Endothelial cell of umbilical vein (primary cell): ENCODE data around the gene SH3GL3. TPM values are rescaled to one million over a fixed set of nuclear protein-coding genes. Genes with fewer than 3 reads are reported as not detected.

ENCODE experiments used
- BruUV-seq: library from RNA; stranded (reverse); fragments of 400-500 nt; replicated peaks from 2 replicates; lab custom pipeline; 2021; lab: Mats Ljungman, UMichigan
- CTCF ChIA-PET: fragments of 300-600, 350-600 bp; sonication (Branson Sonifier 250); formaldehyde crosslinking; loops from one replicate; lab custom pipeline; 2021; ENCODE audit warnings: antibody characterized with exemption, inconsistent platforms; lab: Charles Lee
- POLR2A ChIA-PET: fragments of 300-600, 350-600 bp; sonication (Branson Sonifier 250); formaldehyde crosslinking; loops from one replicate; lab custom pipeline; 2021; ENCODE audit warnings: antibody characterized with exemption, inconsistent platforms; lab: Charles Lee
- DNase-seq: peaks from one replicate; pipeline ENCODE4 v3.0.0-alpha.2; 2011; ENCODE audit warnings: low read depth, low spot score
- FAIRE-seq: peaks from 2 replicates; lab custom pipeline; 2011; peaks lifted over from hg19 to GRCh38; lab: Jason Lieb, UNC
- H2AFZ ChIP-seq: 2 replicates; pipeline ENCODE4 v1.6.0; 2012; ENCODE audit warnings: low read depth, low read length, control low read depth, inconsistent platforms
- H3K27ac ChIP-seq: 2 replicates; pipeline ENCODE4 v1.5.1; 2011; ENCODE audit warnings: low read depth, mild to moderate bottlenecking, control low read depth, low read length, moderate library complexity; ENCODE audit not compliant: insufficient read depth
- H3K27me3 ChIP-seq, 2 experiments: 2 replicates each; pipeline versions ENCODE4 v1.6.0 to v1.6.1; 2011; ENCODE audit warnings: low read length in 2 of 2, mixed read lengths in 1 of 2; ENCODE audit not compliant: control insufficient read depth in 2 of 2, insufficient read depth in 2 of 2
- H3K36me3 ChIP-seq, 2 experiments: 2 replicates in 1 of 2; 3 replicates in 1 of 2; pipeline ENCODE4 v1.5.1; 2011; ENCODE audit warnings: low read length in 2 of 2, mild to moderate bottlenecking in 1 of 2, moderate library complexity in 1 of 2; ENCODE audit not compliant: control insufficient read depth in 2 of 2, insufficient read depth in 2 of 2; ENCODE audit errors: extremely low read depth in 1 of 2
- H3K4me1 ChIP-seq: 3 replicates; pipeline ENCODE4 v1.5.1; 2011; ENCODE audit warnings: mild to moderate bottlenecking, low read length; ENCODE audit not compliant: control insufficient read depth, insufficient read depth; ENCODE audit errors: extremely low read depth
- H3K4me2 ChIP-seq: 2 replicates; pipeline ENCODE4 v1.6.1; 2011; ENCODE audit warnings: low read length, control low read depth, mixed read lengths; ENCODE audit not compliant: insufficient read depth
- H3K4me3 ChIP-seq, 3 experiments: fragments of 200-600 bp in 1 of 3; sonication (generic), shearing (Covaris generic) in 1 of 3; replicated peaks in 1 of 3; 2 replicates each; pipeline ENCODE4 v1.5.1; 2011 to 2016; ENCODE audit warnings: control low read depth in 3 of 3, low read length in 3 of 3, mild to moderate bottlenecking in 2 of 3, inconsistent platforms in 1 of 3, low read depth in 1 of 3, moderate library complexity in 1 of 3; ENCODE audit not compliant: insufficient read depth in 1 of 3
- H3K79me2 ChIP-seq: 2 replicates; pipeline ENCODE4 v1.6.0; 2012; ENCODE audit warnings: low read length, inconsistent platforms; ENCODE audit not compliant: control insufficient read depth, insufficient read depth
- H3K9ac ChIP-seq: replicated peaks from 2 replicates; pipeline ENCODE3; 2011; ENCODE audit warnings: low read length, control low read depth; ENCODE audit not compliant: insufficient read depth; ENCODE audit errors: extremely low read depth
- H3K9me1 ChIP-seq: replicated peaks from 3 replicates; pipeline ENCODE4 v1.6.0; 2011; ENCODE audit warnings: mild to moderate bottlenecking, low read length; ENCODE audit not compliant: control insufficient read depth, insufficient read depth; ENCODE audit errors: extremely low read depth
- H3K9me3 ChIP-seq: replicated peaks from 2 replicates; pipeline ENCODE4 v1.5.1; 2012; ENCODE audit warnings: low read length, inconsistent platforms; ENCODE audit not compliant: control insufficient read depth, insufficient read depth
- H4K20me1 ChIP-seq: replicated peaks from 2 replicates; pipeline ENCODE3; 2011; ENCODE audit warnings: mild to moderate bottlenecking, low read length; ENCODE audit not compliant: control insufficient read depth, insufficient read depth; ENCODE audit errors: extremely low read depth
- CTCF ChIP-seq, 2 donors: IDR thresholded peaks; 1 replicate in 1 of 2; 2 replicates in 1 of 2; pipeline ENCODE4 v1.5.1; 2011; ENCODE audit warnings: low read length in 2 of 2, mild to moderate bottlenecking in 2 of 2, moderate library complexity in 2 of 2, control low read depth in 1 of 2, inconsistent platforms in 1 of 2, low read depth in 1 of 2; ENCODE audit not compliant: insufficient read depth in 1 of 2; ENCODE audit errors: extremely low read depth in 1 of 2
- EZH2 ChIP-seq: IDR thresholded peaks from 2 replicates; pipeline ENCODE4 v1.6.1; 2012; ENCODE audit warnings: borderline replicate concordance, low read depth, mild to moderate bottlenecking, moderate library complexity, low read length, inconsistent platforms; ENCODE audit not compliant: severe bottlenecking
- FOS ChIP-seq: IDR thresholded peaks from 2 replicates; pipeline ENCODE4 v1.6.1; 2011; ENCODE audit warnings: mild to moderate bottlenecking, low read length, moderate library complexity, borderline replicate concordance; ENCODE audit not compliant: insufficient read depth
- GATA2 ChIP-seq: IDR thresholded peaks from 2 replicates; pipeline ENCODE4 v1.7.0; 2011; ENCODE audit warnings: low read depth, mild to moderate bottlenecking, moderate library complexity, mixed read lengths, low read length; ENCODE audit not compliant: insufficient read length, insufficient read depth
- JUN ChIP-seq: IDR thresholded peaks from 2 replicates; pipeline ENCODE4 v1.6.1; 2011; ENCODE audit warnings: borderline replicate concordance, low read depth; ENCODE audit not compliant: insufficient read length, insufficient read depth
- MAX ChIP-seq: IDR thresholded peaks from 2 replicates; pipeline ENCODE4 v1.6.1; 2011; ENCODE audit not compliant: insufficient read depth, insufficient read length
- MYC ChIP-seq: IDR thresholded peaks from one replicate; pipeline ENCODE4 v1.6.1; 2011; ENCODE audit warnings: mild to moderate bottlenecking, low read depth, low read length
- POLR2A ChIP-seq: IDR thresholded peaks from 2 replicates; pipeline ENCODE4 v1.6.1; 2012; ENCODE audit warnings: low read depth, mild to moderate bottlenecking, control low read depth, low read length
- POLR2AphosphoS5 ChIP-seq: IDR thresholded peaks from 2 replicates; pipeline ENCODE4 v1.6.1; 2012; ENCODE audit warnings: low read depth, mild to moderate bottlenecking, control low read depth, low read length, moderate library complexity; ENCODE audit not compliant: insufficient read depth
- dilution Hi-C: fragments of 300-500 bp; cut with MboI; formaldehyde crosslinking; loops from one replicate; pipeline ENCODE4 v1.15.0; 2019; ENCODE audit warnings: low sequenced_read_pairs; ENCODE audit not compliant: extremely low pct_ligation_motif_present
- intact Hi-C: fragments of 100-400 bp; cut with micrococcal nuclease; formaldehyde crosslinking; loops from one replicate; pipeline ENCODE4 v1.10.0; 2022
- polyA plus RNA-seq, 4 experiments: library from polyadenylated mRNA; depleted of rRNA in 3 of 4; stranded (reverse) in 3 of 4; unstranded in 1 of 4; fragments of >200 nt; gene quantifications; 2 replicates each; pipeline versions ENCODE4 v1.2.1 to v1.2.3, GENCODE V29; 2011 to 2012; ENCODE audit warnings: missing spikeins in 1 of 4
- total RNA-seq: library from RNA; stranded (reverse); gene quantifications from 2 replicates; pipeline ENCODE4 v1.2.3, GENCODE V29; 2021

Gene SH3GL3
- total and polyA plus RNA-seq, 2 donors (not counting 3 experiments of a cell fraction or from before 2014, with no cell fraction given) = not detected

- Histone ChIP-seq H4K20me1 (no peaks in the 10 kb centered on the region), H3K9me1 (no peaks in the 10 kb centered on the region), H3K9me3 (no peaks in the 10 kb centered on the region), H3K36me3 (no peaks in the 10 kb centered on the region), H3K4me1 (no peaks in the 10 kb centered on the region), H3K4me3 (no peak overlapping the region), H2AFZ (no peak overlapping the region), H3K79me2 (no peaks in the 10 kb centered on the region), H3K27me3 (no peaks in the 10 kb centered on the region), H3K9ac (no peak overlapping the region), H3K4me2 (no peak overlapping the region), H3K27ac (no peak overlapping the region)
- no peak for FAIRE-seq
- DNase-seq = no peak
- BruUV-seq = no TSS peak
- dilution Hi-C loops = no loop called here
- intact Hi-C loops = no loop called here
- CTCF ChIA-PET = no interaction called here
- TF ChIP-seq GATA2 (no peak), JUN (peak; percentile 36)
- POLR2A ChIA-PET = no interaction called here
Observed at GRCh38 chr15:83644439-83644838, 197.3 kb downstream of the SH3GL3 start.

GRCh38 chr15:83650831-83651230, 203.7 kb downstream of the SH3GL3 start:
- ChIA-PET CTCF (no interaction called here), POLR2A (no interaction called here)
- no peak for FAIRE-seq
- Histone ChIP-seq H3K4me1 (no peaks in the 10 kb centered on the region), H3K79me2 (no peaks in the 10 kb centered on the region), H4K20me1 (no peaks in the 10 kb centered on the region), H3K9ac (no peak overlapping the region), H3K27me3 (peaks cover 19 to 20% of the 10 kb centered on the region in 2 experiments), H3K4me2 (no peak overlapping the region), H3K9me1 (no peaks in the 10 kb centered on the region), H3K4me3 (no peak overlapping the region), H3K9me3 (no peaks in the 10 kb centered on the region), H2AFZ (no peak overlapping the region), H3K36me3 (no peaks in the 10 kb centered on the region), H3K27ac (no peak overlapping the region)
- dilution Hi-C loops = no loop called here
- no TSS peak for BruUV-seq
- TF ChIP-seq MYC (no peak), EZH2 (no peak), POLR2A (no peak), JUN (no peak), POLR2AphosphoS5 (no peak), CTCF (IDR thresholded peaks at IDR 0.05; ENCODE audit: extremely low read depth in 1 of 2, insufficient read depth in 1 of 2, low read depth in 1 of 2, low read length in 2 of 2) (no peak), FOS (no peak), MAX (no peak), GATA2 (no peak)
- no peak for DNase-seq
- intact Hi-C loops = no loop called here
